Progenitor cell of endocrine pancreas (in vitro differentiated cells): Measurements from ENCODE around the gene CTRB2. TPM values are rescaled to one million over a fixed set of nuclear protein-coding genes. Genes with fewer than 3 reads are reported as not detected.

Source experiments
- DNase-seq: peaks from one replicate; pipeline ENCODE4 v3.0.0; 2021; ENCODE audit warnings: low spot score; ENCODE audit not compliant: unreplicated experiment
- H3K27ac Mint-ChIP-seq: 2 replicates; pipeline ENCODE4 v1.8.0; 2021; ENCODE audit warnings: mild to moderate bottlenecking, moderate library complexity, mixed read lengths
- H3K27me3 Mint-ChIP-seq: 2 replicates; pipeline ENCODE4 v1.8.0; 2021; ENCODE audit warnings: mixed read lengths
- H3K36me3 Mint-ChIP-seq: 2 replicates; pipeline ENCODE4 v1.8.0; 2022; ENCODE audit warnings: mixed read lengths; ENCODE audit not compliant: insufficient read depth
- H3K4me1 Mint-ChIP-seq: 2 replicates; pipeline ENCODE4 v1.8.0; 2021; ENCODE audit warnings: low read depth, mixed read lengths
- H3K4me3 Mint-ChIP-seq: 2 replicates; pipeline ENCODE4 v1.8.0; 2021; ENCODE audit warnings: low read depth, mild to moderate bottlenecking, moderate library complexity, mixed read lengths
- H3K9me3 Mint-ChIP-seq: 2 replicates; pipeline ENCODE4 v1.8.0; 2021; ENCODE audit warnings: low read depth, mixed read lengths
- total RNA-seq: library from RNA; stranded (reverse); gene quantifications from 2 replicates; pipeline ENCODE4 v1.2.1, GENCODE V29; 2021
- TF ChIP-seq, protein P1 (sequence below): fragments of 200-600 bp; sonication (generic); IDR thresholded peaks from one replicate; pipeline ENCODE4 v1.5.0; 2021; ENCODE audit warnings: antibody characterized with exemption, mild to moderate bottlenecking; ENCODE audit not compliant: unreplicated experiment

CTRB2 gene
- total RNA-seq, 1 donor from 2014 or later: 1.1 TPM

GRCh38 chr16:75196836-75197235 lies 10.1 kb downstream of the CTRB2 start:
- Mint-ChIP-seq H3K4me1 (no peaks in the 10 kb centered on the region), H3K4me3 (no peak overlapping the region), H3K36me3 (no peaks in the 10 kb centered on the region), H3K27ac (no peak overlapping the region), H3K27me3 (peaks cover 24% of the 10 kb centered on the region), H3K9me3 (no peaks in the 10 kb centered on the region)
- DNase-seq: no peak
- TF ChIP-seq, protein P1, sequence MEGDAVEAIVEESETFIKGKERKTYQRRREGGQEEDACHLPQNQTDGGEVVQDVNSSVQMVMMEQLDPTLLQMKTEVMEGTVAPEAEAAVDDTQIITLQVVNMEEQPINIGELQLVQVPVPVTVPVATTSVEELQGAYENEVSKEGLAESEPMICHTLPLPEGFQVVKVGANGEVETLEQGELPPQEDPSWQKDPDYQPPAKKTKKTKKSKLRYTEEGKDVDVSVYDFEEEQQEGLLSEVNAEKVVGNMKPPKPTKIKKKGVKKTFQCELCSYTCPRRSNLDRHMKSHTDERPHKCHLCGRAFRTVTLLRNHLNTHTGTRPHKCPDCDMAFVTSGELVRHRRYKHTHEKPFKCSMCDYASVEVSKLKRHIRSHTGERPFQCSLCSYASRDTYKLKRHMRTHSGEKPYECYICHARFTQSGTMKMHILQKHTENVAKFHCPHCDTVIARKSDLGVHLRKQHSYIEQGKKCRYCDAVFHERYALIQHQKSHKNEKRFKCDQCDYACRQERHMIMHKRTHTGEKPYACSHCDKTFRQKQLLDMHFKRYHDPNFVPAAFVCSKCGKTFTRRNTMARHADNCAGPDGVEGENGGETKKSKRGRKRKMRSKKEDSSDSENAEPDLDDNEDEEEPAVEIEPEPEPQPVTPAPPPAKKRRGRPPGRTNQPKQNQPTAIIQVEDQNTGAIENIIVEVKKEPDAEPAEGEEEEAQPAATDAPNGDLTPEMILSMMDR: no peak

GRCh38 chr16:75195811-75196790 lies 10.9 kb downstream of the CTRB2 start:
- peaks cover 22% of the 10 kb centered on the region for H3K27me3 Mint-ChIP-seq
- no peak overlapping the region for H3K4me3 Mint-ChIP-seq
- H3K9me3 Mint-ChIP-seq: no peaks in the 10 kb centered on the region
- no peaks in the 10 kb centered on the region for H3K4me1 Mint-ChIP-seq
- no peak overlapping the region for H3K27ac Mint-ChIP-seq
- H3K36me3 Mint-ChIP-seq: no peaks in the 10 kb centered on the region
- no peak for DNase-seq
- TF ChIP-seq, protein P1: no peak

DNA sequence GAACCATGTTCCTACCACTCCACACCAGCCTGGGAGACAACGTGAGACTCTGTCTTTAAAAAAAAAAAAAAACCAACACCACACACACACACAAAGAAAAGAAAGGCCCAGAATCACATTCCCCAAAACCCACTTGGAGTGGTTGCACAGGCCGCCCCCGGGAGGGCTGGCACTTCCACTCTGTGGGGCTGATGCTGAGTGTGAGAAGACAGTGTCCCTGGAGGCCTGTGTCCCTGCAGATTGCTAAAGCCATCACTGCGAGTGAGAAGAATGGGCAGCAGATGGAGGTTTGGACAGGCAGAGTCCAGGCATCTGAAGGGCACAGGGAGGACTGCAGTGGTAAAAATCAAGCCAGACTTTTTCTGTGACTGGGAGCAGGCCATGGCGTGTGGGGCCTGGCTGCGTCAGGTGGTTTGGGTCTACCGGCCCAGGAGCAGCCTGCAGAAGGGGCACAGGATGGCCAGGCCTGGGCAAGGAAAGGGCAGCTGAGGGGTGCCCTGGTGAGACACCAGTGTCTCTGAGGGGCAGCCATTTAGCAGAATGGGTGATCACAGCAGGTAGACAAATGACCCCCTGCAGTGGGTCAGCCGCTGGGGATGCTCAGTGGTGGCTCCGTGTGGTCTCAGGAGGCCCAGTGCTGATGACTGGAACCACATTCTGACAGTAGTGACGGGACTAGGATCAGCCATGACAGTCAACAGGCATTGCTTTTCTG lies 13.1 kb downstream of the CTRB2 start:
- peak overlapping the region; percentile 49 for H3K27ac Mint-ChIP-seq
- TF ChIP-seq, protein P1: no peak
- no peaks in the 10 kb centered on the region for H3K36me3 Mint-ChIP-seq

GRCh38 chr16:75193265-75193650 lies 13.7 kb downstream of the CTRB2 start:
- DNase-seq: no peak
- no peak overlapping the region for H3K4me3 Mint-ChIP-seq
- H3K4me1 Mint-ChIP-seq: no peaks in the 10 kb centered on the region
- peaks cover 15% of the 10 kb centered on the region for H3K27me3 Mint-ChIP-seq
- peak overlapping the region; percentile 49 for H3K27ac Mint-ChIP-seq
- H3K9me3 Mint-ChIP-seq: no peaks in the 10 kb centered on the region
- TF ChIP-seq, protein P1: no peak
- H3K36me3 Mint-ChIP-seq: no peaks in the 10 kb centered on the region

More for the DNA sequence above, 13.1 kb downstream of the CTRB2 start:
- Mint-ChIP-seq H3K27me3 (peaks cover 17% of the 10 kb centered on the region), H3K9me3 (no peaks in the 10 kb centered on the region), H3K4me3 (no peak overlapping the region), H3K4me1 (no peaks in the 10 kb centered on the region)
- DNase-seq: no peak

DNA sequence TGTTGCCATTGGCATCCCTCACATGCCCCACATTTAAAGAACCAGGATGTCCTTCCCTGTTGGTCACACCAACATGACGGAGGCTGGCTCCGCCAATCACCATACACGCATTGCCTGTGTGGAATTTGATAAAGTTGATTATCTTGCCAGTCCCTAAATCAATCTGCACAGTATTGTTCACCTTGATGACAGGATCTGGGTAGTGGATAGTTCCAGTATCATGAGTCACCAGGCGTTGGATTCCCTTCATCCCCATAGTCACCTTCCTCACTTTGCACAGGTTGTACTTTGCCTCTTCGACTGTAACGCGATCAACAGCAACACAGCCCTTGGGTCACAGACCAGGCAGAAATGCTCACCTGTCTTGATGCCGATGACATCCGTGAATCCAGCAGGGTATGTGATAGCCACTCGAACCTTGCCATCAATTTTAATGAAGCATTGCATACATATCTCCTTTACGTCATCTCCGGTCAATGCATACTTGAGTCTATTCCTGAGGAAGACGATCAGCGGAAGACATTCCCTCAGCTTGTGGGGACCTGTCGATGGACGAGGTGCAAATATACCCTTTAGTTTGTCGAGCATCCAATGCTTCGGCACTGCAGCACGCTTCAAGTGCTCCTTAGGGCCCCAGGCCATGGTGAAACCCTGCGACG lies 14.2 kb downstream of the CTRB2 start:
- TF ChIP-seq, protein P1: no peak
- H3K36me3 Mint-ChIP-seq: no peaks in the 10 kb centered on the region
- H3K4me3 Mint-ChIP-seq: no peak overlapping the region
- no peak for DNase-seq
- peaks cover 10% of the 10 kb centered on the region for H3K27me3 Mint-ChIP-seq
- H3K9me3 Mint-ChIP-seq: no peaks in the 10 kb centered on the region
- no peaks in the 10 kb centered on the region for H3K4me1 Mint-ChIP-seq
- H3K27ac Mint-ChIP-seq: no peak overlapping the region
